Dendritic cell treated with granulocyte-macrophage colony-stimulating factor and Interleukin-4, amounts not matched to agents 40 ng/mL and 50 ng/mL, for 4 days (primary cell): Measurements from ENCODE around the gene PAX7.

Experiments used
- H3K27ac Mint-ChIP-seq: one replicate; pipeline ENCODE4 v1.8.0; 2022; ENCODE audit warnings: mild to moderate bottlenecking, mixed read lengths
- H3K27me3 Mint-ChIP-seq: one replicate; pipeline ENCODE4 v1.8.0; 2022; ENCODE audit warnings: mild to moderate bottlenecking, mixed read lengths
- H3K36me3 Mint-ChIP-seq: one replicate; pipeline ENCODE4 v1.8.0; 2022; ENCODE audit warnings: low read depth, mixed read lengths
- H3K4me1 Mint-ChIP-seq: one replicate; pipeline ENCODE4 v1.8.0; 2022; ENCODE audit warnings: low read depth, mixed read lengths
- H3K4me3 Mint-ChIP-seq: one replicate; pipeline ENCODE4 v1.8.0; 2022; ENCODE audit warnings: mild to moderate bottlenecking, moderate library complexity, mixed read lengths
- H3K9me3 Mint-ChIP-seq: one replicate; pipeline ENCODE4 v1.8.0; 2022; ENCODE audit warnings: mixed read lengths
- intact Hi-C: fragments of 100-400 bp; cut with micrococcal nuclease; formaldehyde crosslinking; loops from one replicate; pipeline ENCODE4 v1.15.0; 2022

PAX7 gene

DNA sequence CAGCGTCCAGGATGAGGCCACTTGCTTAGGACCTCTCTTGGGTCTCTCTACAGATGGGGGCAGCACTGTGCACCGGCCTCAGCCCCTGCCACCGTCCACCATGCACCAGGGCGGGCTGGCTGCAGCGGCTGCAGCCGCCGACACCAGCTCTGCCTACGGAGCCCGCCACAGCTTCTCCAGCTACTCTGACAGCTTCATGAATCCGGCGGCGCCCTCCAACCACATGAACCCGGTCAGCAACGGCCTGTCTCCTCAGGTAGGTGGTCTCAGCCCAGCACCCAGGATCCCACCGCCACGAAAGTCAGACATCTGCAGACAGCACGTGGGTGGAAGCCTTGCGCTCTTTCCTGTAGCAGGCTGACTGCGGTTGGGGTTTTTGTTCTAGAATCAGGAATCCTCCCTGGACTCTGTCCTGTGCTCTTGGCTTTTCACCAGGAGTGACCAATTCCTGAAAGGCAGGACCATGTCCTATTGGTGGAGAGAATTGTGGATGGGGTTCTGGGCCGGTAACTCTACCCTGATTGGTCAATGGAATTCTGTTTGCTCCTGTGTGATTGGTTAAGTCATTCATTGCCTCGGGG is 72.5 kb downstream of the PAX7 start:
- intact Hi-C loops: no loop called here
- Mint-ChIP-seq H3K4me3 (no peak overlapping the region), H3K4me1 (no peaks in the 10 kb centered on the region), H3K27ac (no peak overlapping the region), H3K36me3 (no peaks in the 10 kb centered on the region), H3K9me3 (no peaks in the 10 kb centered on the region), H3K27me3 (peaks cover 26% of the 10 kb centered on the region)

DNA sequence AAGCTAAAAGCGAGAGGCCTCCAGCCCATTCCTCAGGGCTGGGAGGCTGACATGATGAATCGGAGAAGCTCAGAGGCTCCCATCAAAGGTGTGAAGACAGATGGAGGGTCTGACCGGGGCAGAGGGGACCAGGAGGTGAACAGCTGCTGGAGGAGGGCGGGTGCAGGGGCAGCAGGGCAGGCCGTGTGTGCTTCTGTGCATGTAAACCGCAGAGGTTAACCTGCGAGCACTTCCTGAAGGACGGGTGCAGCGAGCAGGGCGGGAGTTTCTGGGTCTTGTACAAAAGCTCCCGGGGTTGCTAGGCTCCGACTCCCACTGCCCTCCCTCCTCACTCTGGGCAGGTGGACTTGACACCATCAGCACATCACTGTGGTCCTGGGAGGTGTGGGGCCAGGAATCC is 75.2 kb downstream of the PAX7 start:
- Mint-ChIP-seq H3K9me3 (no peaks in the 10 kb centered on the region), H3K4me3 (no peak overlapping the region), H3K36me3 (no peaks in the 10 kb centered on the region), H3K4me1 (no peaks in the 10 kb centered on the region), H3K27me3 (peaks cover 24% of the 10 kb centered on the region), H3K27ac (no peak overlapping the region)
- intact Hi-C loops: no loop called here

- H3K4me3 Mint-ChIP-seq: no peak overlapping the region
- no peaks in the 10 kb centered on the region for H3K4me1 Mint-ChIP-seq
- no peak overlapping the region for H3K27ac Mint-ChIP-seq
- no peaks in the 10 kb centered on the region for H3K36me3 Mint-ChIP-seq
- H3K9me3 Mint-ChIP-seq: no peaks in the 10 kb centered on the region
- peaks cover 26% of the 10 kb centered on the region for H3K27me3 Mint-ChIP-seq
- intact Hi-C loops: no loop called here
These were observed 77.1 kb downstream of the PAX7 start for GRCh38 chr1:18707696-18708257.

- Mint-ChIP-seq H3K4me3 (no peak overlapping the region), H3K4me1 (no peaks in the 10 kb centered on the region), H3K9me3 (no peaks in the 10 kb centered on the region), H3K27ac (no peak overlapping the region), H3K36me3 (no peaks in the 10 kb centered on the region), H3K27me3 (peaks cover 31% of the 10 kb centered on the region)
- intact Hi-C loops: no loop called here
These were observed 79.4 kb downstream of the PAX7 start for GRCh38 chr1:18710002-18710401.

- Mint-ChIP-seq H3K4me3 (no peak overlapping the region), H3K27ac (no peak overlapping the region), H3K9me3 (no peaks in the 10 kb centered on the region), H3K36me3 (no peaks in the 10 kb centered on the region), H3K27me3 (peaks cover 35% of the 10 kb centered on the region), H3K4me1 (no peaks in the 10 kb centered on the region)
- intact Hi-C loops: no loop called here
These were observed 80.4 kb downstream of the PAX7 start for GRCh38 chr1:18711003-18711402.

- Mint-ChIP-seq H3K4me3 (no peak overlapping the region), H3K9me3 (no peaks in the 10 kb centered on the region), H3K4me1 (peaks cover 6% of the 10 kb centered on the region), H3K27me3 (peaks cover 36% of the 10 kb centered on the region), H3K27ac (no peak overlapping the region), H3K36me3 (no peaks in the 10 kb centered on the region)
- intact Hi-C loops: no loop called here
These were observed 81.0 kb downstream of the PAX7 start for GRCh38 chr1:18711536-18712251.

DNA sequence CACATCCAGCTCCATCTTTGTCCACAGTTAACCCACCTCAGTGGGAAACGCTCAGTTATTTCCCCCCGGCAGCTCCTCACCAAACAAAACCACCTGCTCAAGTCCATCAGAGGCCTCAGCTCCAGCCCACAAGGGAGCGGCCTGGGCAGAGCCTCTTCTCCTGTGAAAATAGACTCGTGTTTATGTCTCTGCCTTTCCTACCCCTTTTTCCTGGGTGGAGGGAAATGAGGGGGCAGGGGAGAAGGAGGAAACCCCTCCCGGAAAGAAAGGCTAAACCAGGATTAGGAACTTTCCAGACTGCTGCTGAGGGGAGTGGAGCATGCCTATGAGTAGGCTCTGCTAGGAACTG is 81.6 kb downstream of the PAX7 start:
- intact Hi-C loops: no loop called here
- peaks cover 6% of the 10 kb centered on the region for H3K4me1 Mint-ChIP-seq

DNA sequence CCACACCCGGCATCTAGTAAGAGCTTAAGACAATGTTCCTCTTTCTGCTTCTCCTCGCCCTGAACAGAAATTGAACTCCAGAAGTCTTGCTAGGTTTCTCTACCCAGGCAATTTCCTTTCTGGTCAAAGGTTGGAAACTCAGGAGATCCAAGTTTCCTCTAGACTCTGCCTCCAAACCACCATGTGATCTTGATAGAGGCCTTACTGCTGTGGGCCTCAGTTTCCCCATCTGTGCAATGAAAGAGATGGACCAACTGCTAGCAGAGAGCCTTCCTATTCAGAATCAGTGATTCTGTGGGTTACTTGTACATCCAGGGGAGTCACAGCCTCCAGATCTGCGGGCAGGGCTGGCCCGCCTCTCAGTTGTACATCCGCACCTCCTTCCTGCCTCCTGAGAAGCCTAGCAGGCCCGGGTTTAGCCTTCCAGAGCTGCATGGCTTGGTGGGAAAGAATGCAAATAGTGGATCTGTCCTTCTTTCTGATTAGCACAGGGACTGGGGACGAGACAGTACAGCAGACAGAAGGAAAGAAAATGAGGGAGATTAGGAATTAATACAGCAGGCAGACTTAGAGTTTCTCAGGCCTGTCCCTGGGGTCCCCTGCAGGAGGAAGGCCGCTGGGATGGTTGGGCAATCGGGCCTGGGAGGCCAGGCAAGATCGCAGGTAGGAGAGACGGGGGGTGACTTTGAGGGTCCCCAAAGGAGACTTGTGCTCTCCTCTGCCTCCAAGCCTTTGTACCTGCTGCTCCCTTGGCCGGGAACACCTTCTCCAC is 83.9 kb downstream of the PAX7 start:
- Mint-ChIP-seq H3K4me3 (no peak overlapping the region), H3K4me1 (peaks cover 6% of the 10 kb centered on the region), H3K27me3 (peaks cover 55% of the 10 kb centered on the region), H3K27ac (no peak overlapping the region), H3K36me3 (no peaks in the 10 kb centered on the region), H3K9me3 (no peaks in the 10 kb centered on the region)
- intact Hi-C loops: no loop called here

More for the DNA sequence above, 81.6 kb downstream of the PAX7 start:
- no peaks in the 10 kb centered on the region for H3K36me3 Mint-ChIP-seq
- H3K4me3 Mint-ChIP-seq: no peak overlapping the region
- peaks cover 38% of the 10 kb centered on the region for H3K27me3 Mint-ChIP-seq
- H3K9me3 Mint-ChIP-seq: no peaks in the 10 kb centered on the region
- H3K27ac Mint-ChIP-seq: no peak overlapping the region

DNA sequence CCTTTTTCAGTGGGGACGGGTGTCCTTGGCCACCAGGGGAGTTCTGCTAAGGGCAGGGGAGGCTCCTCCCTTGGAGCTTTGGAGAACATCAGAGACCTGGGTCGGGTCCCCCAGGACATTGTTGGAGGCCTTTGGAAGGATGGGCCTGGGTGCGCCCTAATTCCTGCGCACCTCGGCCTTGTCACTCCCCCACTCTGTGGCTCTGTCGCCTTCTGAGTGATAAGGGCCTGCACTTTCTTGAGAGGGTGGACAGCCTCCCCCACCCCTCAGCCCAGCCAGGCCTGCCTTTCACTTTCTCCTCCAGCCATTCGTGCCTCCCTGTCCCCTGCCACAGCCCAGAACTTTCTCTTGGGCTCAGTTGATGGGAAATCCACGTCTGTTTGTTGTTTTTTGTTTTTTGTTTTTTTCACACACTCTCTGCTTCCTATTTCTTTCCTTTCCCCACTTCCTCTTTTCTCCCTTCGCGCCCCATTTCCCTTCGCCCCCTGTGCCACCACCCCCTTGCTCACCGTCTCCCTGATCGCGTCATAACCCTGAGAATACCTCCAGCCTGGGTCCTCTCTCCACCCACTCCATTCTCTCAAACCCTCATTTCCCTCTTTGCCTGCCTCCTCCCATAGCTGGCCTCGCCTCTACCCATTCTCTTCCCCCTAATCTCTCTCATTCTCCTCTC is 85.6 kb downstream of the PAX7 start:
- peaks cover 60% of the 10 kb centered on the region for H3K27me3 Mint-ChIP-seq
- no peaks in the 10 kb centered on the region for H3K36me3 Mint-ChIP-seq
- H3K4me1 Mint-ChIP-seq: peaks cover 6% of the 10 kb centered on the region
- H3K27ac Mint-ChIP-seq: no peak overlapping the region
- intact Hi-C loops: no loop called here
- H3K4me3 Mint-ChIP-seq: no peak overlapping the region
- H3K9me3 Mint-ChIP-seq: no peaks in the 10 kb centered on the region

- H3K36me3 Mint-ChIP-seq: no peaks in the 10 kb centered on the region
- intact Hi-C loops: no loop called here
- H3K9me3 Mint-ChIP-seq: no peaks in the 10 kb centered on the region
- H3K4me1 Mint-ChIP-seq: peaks cover 6% of the 10 kb centered on the region
- H3K27ac Mint-ChIP-seq: no peak overlapping the region
- no peak overlapping the region for H3K4me3 Mint-ChIP-seq
- peaks cover 67% of the 10 kb centered on the region for H3K27me3 Mint-ChIP-seq
These were observed 86.4 kb downstream of the PAX7 start for GRCh38 chr1:18716785-18717678.

DNA sequence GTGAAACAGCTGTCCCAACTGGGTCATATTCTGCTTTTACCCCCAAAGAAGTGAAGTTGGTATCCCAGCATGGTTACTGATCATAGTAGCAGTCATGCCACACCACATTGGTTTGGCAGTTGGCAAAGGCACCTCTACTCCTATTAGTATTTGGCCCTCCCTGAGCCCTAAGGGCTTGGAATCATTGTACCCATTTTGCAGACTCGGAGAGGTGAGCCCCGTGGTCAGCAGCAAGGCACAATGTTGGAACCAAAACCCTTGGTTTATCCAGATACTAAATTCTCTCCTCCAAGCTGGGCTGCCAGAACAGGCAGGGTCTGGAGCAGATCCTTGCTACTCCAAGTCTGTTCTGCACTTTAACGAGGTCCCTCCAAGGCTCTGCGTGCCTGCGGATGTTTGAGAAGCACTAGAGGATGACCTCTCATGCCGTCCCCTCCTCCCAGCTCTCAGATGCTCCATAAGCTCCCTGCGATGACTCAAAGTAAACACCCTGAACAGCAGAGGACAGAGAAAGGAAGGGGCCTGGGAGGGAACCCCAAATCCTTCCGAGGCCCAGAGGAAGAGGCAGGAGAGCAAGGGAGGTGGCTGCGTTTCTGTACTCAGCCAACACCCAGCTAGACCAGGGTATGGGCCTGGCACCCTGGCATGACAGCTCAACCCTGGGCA is 89.3 kb downstream of the PAX7 start:
- Mint-ChIP-seq H3K9me3 (no peaks in the 10 kb centered on the region), H3K27ac (no peak overlapping the region), H3K36me3 (no peaks in the 10 kb centered on the region), H3K4me1 (peaks cover 6% of the 10 kb centered on the region), H3K27me3 (peaks cover 77% of the 10 kb centered on the region), H3K4me3 (no peak overlapping the region)
- intact Hi-C loops: no loop called here

DNA sequence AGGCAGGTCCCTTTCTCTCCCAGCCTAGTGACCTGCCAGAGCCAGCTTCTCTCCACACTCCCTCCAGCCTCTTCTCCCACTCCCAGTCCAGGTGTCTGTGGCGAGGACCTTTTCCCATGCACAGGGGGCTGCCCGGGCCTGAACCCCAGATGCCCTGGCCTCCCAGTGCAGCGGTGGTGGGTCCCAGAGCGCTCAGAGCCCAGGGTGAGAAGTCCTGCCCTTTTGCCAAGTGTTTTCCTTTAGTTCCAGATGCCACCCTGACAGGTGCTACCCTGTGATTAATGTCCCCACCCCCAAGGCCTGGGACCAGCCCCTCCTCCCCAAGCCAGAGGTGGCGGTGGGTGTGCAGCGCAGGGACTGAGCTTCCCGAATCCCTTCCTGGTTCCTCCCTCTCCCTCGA is 90.4 kb downstream of the PAX7 start:
- peaks cover 6% of the 10 kb centered on the region for H3K4me1 Mint-ChIP-seq
- peaks cover 78% of the 10 kb centered on the region for H3K27me3 Mint-ChIP-seq

GRCh38 chr1:18721776-18722175 is 91.1 kb downstream of the PAX7 start:
- intact Hi-C loops: no loop called here
- no peaks in the 10 kb centered on the region for H3K9me3 Mint-ChIP-seq
- no peak overlapping the region for H3K4me3 Mint-ChIP-seq
- no peak overlapping the region for H3K27ac Mint-ChIP-seq
- no peaks in the 10 kb centered on the region for H3K4me1 Mint-ChIP-seq
- H3K36me3 Mint-ChIP-seq: no peaks in the 10 kb centered on the region
- H3K27me3 Mint-ChIP-seq: peaks cover 78% of the 10 kb centered on the region

More for the DNA sequence above, 90.4 kb downstream of the PAX7 start:
- Mint-ChIP-seq H3K4me3 (no peak overlapping the region), H3K36me3 (no peaks in the 10 kb centered on the region), H3K9me3 (no peaks in the 10 kb centered on the region), H3K27ac (no peak overlapping the region)
- intact Hi-C loops: no loop called here
